ENCODE results near the gene NPHP4. TPM values are rescaled to one million over a fixed set of nuclear protein-coding genes. Genes with fewer than 3 reads are reported as not detected.

The NPHP4 gene
- total and polyA plus RNA-seq, 4 donors = 1.7 to 5.6 (median 3.5) TPM

DNA sequence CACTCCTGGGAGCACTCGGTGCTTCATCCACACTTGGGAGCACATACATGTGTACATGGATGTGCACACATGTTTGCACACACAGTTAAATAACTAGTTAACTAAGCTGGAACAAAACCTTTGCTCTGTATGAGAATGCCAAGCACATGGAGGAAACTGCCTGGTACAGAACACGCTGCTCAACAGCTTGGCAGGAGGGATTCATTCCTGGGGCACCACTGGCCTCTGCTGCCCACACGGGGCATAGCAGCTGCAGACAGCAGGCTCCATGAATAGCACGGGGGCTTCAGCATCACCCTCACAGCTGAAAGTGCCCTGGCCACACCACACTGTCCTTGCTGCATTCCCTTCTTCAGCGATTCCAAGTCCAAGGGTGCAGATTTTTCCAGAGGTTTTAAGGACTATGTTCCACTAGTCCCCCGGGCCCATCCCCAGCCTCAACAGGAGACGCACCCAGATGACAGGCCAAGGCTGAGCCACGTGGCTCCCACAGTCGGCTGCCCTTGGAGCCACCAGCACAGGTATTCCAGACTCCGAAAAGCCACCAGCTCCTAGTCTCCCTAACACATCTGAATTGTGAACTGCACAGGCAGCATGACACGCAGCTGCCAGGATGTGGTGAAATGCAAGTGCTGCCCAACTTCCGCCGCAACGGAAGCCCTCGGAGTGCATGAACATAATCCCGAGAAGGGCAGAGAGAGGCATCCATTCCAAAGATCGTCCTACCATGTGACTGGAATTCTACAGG, 16.9 kb downstream of the NPHP4 start:
- Histone ChIP-seq H3K36me3 (ENCODE audit: control insufficient read depth in 4 of 4, insufficient read depth in 3 of 4, low read depth in 1 of 4, low read length in 3 of 4) (no peaks in the 10 kb centered on the region), H3K4me3 (ENCODE audit: low read depth in 1 of 3, low read length in 3 of 3) (no peak overlapping the region), H3K27me3 (ENCODE audit: control insufficient read depth in 4 of 4, insufficient read depth in 4 of 4, low read length in 3 of 4) (no peaks in the 10 kb centered on the region), H3K9ac (ENCODE audit: low read depth in 1 of 2, low read length in 2 of 2) (no peak overlapping the region), H3K27ac (ENCODE audit: low read depth in 1 of 2, low read length in 2 of 2) (no peak overlapping the region), H3K9me3 (ENCODE audit: control insufficient read depth in 4 of 4, low read length in 3 of 4) (no peaks in the 10 kb centered on the region), H3K4me1 (ENCODE audit: control insufficient read depth in 4 of 4, insufficient read depth in 4 of 4, low read length in 3 of 4) (no peaks in the 10 kb centered on the region)
- TF ChIP-seq, protein P1, sequence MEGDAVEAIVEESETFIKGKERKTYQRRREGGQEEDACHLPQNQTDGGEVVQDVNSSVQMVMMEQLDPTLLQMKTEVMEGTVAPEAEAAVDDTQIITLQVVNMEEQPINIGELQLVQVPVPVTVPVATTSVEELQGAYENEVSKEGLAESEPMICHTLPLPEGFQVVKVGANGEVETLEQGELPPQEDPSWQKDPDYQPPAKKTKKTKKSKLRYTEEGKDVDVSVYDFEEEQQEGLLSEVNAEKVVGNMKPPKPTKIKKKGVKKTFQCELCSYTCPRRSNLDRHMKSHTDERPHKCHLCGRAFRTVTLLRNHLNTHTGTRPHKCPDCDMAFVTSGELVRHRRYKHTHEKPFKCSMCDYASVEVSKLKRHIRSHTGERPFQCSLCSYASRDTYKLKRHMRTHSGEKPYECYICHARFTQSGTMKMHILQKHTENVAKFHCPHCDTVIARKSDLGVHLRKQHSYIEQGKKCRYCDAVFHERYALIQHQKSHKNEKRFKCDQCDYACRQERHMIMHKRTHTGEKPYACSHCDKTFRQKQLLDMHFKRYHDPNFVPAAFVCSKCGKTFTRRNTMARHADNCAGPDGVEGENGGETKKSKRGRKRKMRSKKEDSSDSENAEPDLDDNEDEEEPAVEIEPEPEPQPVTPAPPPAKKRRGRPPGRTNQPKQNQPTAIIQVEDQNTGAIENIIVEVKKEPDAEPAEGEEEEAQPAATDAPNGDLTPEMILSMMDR (IDR thresholded peaks at IDR 0.05; ENCODE audit: low read depth, low read length, missing input control) = peak; percentile 78
- TF ChIP-seq HNF4G (IDR thresholded peaks at IDR 0.05) (no peak), TAF1 (conservative IDR thresholded peaks at IDR 0.05) (no peak), SP1 (IDR thresholded peaks at IDR 0.05) (no peak), FOXA2 (IDR thresholded peaks at IDR 0.05) (no peak), FOXA1 (IDR thresholded peaks at IDR 0.05) (no peak), RAD21 (IDR thresholded peaks at IDR 0.05) (peak; percentile 86 to 92), EGR1 (IDR thresholded peaks at IDR 0.05; ENCODE audit: low read depth in 2 of 2) (no peak)
- TF ChIP-seq, protein P2, sequence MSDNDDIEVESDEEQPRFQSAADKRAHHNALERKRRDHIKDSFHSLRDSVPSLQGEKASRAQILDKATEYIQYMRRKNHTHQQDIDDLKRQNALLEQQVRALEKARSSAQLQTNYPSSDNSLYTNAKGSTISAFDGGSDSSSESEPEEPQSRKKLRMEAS (IDR thresholded peaks at IDR 0.05) = no peak
- TF ChIP-seq, protein P3, sequence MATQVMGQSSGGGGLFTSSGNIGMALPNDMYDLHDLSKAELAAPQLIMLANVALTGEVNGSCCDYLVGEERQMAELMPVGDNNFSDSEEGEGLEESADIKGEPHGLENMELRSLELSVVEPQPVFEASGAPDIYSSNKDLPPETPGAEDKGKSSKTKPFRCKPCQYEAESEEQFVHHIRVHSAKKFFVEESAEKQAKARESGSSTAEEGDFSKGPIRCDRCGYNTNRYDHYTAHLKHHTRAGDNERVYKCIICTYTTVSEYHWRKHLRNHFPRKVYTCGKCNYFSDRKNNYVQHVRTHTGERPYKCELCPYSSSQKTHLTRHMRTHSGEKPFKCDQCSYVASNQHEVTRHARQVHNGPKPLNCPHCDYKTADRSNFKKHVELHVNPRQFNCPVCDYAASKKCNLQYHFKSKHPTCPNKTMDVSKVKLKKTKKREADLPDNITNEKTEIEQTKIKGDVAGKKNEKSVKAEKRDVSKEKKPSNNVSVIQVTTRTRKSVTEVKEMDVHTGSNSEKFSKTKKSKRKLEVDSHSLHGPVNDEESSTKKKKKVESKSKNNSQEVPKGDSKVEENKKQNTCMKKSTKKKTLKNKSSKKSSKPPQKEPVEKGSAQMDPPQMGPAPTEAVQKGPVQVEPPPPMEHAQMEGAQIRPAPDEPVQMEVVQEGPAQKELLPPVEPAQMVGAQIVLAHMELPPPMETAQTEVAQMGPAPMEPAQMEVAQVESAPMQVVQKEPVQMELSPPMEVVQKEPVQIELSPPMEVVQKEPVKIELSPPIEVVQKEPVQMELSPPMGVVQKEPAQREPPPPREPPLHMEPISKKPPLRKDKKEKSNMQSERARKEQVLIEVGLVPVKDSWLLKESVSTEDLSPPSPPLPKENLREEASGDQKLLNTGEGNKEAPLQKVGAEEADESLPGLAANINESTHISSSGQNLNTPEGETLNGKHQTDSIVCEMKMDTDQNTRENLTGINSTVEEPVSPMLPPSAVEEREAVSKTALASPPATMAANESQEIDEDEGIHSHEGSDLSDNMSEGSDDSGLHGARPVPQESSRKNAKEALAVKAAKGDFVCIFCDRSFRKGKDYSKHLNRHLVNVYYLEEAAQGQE (IDR thresholded peaks at IDR 0.05) = no peak
- TF ChIP-seq, protein P4, sequence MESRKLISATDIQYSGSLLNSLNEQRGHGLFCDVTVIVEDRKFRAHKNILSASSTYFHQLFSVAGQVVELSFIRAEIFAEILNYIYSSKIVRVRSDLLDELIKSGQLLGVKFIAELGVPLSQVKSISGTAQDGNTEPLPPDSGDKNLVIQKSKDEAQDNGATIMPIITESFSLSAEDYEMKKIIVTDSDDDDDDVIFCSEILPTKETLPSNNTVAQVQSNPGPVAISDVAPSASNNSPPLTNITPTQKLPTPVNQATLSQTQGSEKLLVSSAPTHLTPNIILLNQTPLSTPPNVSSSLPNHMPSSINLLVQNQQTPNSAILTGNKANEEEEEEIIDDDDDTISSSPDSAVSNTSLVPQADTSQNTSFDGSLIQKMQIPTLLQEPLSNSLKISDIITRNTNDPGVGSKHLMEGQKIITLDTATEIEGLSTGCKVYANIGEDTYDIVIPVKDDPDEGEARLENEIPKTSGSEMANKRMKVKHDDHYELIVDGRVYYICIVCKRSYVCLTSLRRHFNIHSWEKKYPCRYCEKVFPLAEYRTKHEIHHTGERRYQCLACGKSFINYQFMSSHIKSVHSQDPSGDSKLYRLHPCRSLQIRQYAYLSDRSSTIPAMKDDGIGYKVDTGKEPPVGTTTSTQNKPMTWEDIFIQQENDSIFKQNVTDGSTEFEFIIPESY (IDR thresholded peaks at IDR 0.05) = no peak
- DNase-seq (ENCODE audit: low spot score) = no peak
- 70% methylated on average over 17 of the region's 17 CpGs for WGBS

DNA sequence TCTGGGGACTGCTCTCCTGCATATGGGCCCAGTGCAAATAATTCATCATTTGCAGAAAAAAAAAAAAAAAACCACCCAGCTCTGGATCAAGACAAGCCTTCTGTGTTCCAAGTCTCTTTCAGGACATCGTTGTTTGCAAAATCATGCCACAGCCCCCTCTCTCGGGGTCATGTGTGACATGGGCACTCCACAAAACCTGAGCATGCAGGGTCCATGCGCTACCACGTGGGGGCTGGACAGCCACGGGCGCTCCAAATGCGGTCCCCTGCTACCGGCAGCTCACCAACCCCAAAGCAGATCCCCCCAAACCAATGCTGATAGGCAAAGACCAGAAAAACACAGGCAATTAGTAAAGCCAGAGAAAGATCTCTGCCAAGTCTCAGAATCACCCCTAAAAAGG, 17.6 kb downstream of the NPHP4 start:
- TF ChIP-seq RXRA (IDR thresholded peaks at IDR 0.05) = no peak
- no peak for TF ChIP-seq TAF1 (conservative IDR thresholded peaks at IDR 0.05)
- no peak for TF ChIP-seq FOXA2 (IDR thresholded peaks at IDR 0.05)
- TF ChIP-seq, protein P3 (IDR thresholded peaks at IDR 0.05) = no peak
- Histone ChIP-seq H3K27ac (ENCODE audit: low read depth in 1 of 2, low read length in 2 of 2) (no peak overlapping the region), H3K4me3 (ENCODE audit: low read depth in 1 of 3, low read length in 3 of 3) (no peak overlapping the region), H3K4me1 (ENCODE audit: control insufficient read depth in 4 of 4, insufficient read depth in 4 of 4, low read length in 3 of 4) (no peaks in the 10 kb centered on the region), H3K9me3 (ENCODE audit: control insufficient read depth in 4 of 4, low read length in 3 of 4) (no peaks in the 10 kb centered on the region), H3K36me3 (ENCODE audit: control insufficient read depth in 4 of 4, insufficient read depth in 3 of 4, low read depth in 1 of 4, low read length in 3 of 4) (no peaks in the 10 kb centered on the region), H3K27me3 (ENCODE audit: control insufficient read depth in 4 of 4, insufficient read depth in 4 of 4, low read length in 3 of 4) (no peaks in the 10 kb centered on the region), H3K9ac (ENCODE audit: low read depth in 1 of 2, low read length in 2 of 2) (no peak overlapping the region)
- 91% methylated on average over 8 of the region's 8 CpGs for WGBS
- no peak for DNase-seq (ENCODE audit: low spot score)

Data from liver (tissue), 9 donors.